ENCODE measurements around the gene SDR42E1.

Gene SDR42E1

DNA sequence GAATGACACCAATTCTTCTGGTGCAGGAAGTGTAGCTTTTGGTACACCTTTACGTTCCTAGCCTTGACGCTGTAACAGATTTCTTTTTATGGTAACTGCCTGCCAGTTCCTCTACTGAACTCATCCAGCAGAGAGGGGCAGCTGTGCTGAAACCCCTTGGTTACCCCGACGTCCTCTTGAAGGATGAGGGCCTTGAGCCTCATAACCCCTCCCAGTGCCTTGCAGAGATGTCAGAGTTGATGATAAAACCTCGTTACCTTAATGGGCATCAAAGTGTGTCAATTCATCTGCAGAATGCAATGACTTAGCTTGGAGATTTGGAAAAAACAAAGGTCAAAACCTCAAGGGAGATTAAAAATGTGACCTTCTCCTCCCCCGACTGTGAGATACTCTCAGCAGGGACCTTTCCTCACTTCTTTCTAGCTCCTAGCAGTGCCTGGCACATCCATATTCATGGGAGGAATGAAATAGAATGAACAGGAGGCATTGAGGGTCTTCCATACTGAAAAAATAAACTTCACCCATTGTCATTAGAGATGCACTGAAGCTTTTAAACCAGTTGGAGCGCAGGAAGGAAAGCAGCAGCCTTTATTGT, 69.2 kb downstream of the SDR42E1 start:
- H3K36me3 ChIP-seq (ENCODE audit: insufficient read depth, low read length): no peaks in the 10 kb centered on the region
- H3K27ac ChIP-seq (ENCODE audit: low read depth, low read length): no peak overlapping the region
- no peaks in the 10 kb centered on the region for H3K27me3 ChIP-seq (ENCODE audit: insufficient read depth, low read length)
- no peaks in the 10 kb centered on the region for H3K79me2 ChIP-seq (ENCODE audit: control insufficient read depth, insufficient read depth, low read length, unreplicated experiment)
- H3K4me3 ChIP-seq (ENCODE audit: low read depth, low read length): no peak overlapping the region
- peaks cover 27% of the 10 kb centered on the region for H3K4me1 ChIP-seq (ENCODE audit: control insufficient read depth, insufficient read depth, low read length, unreplicated experiment)
- H2AFZ ChIP-seq (ENCODE audit: low read length, unreplicated experiment): no peak overlapping the region

DNA sequence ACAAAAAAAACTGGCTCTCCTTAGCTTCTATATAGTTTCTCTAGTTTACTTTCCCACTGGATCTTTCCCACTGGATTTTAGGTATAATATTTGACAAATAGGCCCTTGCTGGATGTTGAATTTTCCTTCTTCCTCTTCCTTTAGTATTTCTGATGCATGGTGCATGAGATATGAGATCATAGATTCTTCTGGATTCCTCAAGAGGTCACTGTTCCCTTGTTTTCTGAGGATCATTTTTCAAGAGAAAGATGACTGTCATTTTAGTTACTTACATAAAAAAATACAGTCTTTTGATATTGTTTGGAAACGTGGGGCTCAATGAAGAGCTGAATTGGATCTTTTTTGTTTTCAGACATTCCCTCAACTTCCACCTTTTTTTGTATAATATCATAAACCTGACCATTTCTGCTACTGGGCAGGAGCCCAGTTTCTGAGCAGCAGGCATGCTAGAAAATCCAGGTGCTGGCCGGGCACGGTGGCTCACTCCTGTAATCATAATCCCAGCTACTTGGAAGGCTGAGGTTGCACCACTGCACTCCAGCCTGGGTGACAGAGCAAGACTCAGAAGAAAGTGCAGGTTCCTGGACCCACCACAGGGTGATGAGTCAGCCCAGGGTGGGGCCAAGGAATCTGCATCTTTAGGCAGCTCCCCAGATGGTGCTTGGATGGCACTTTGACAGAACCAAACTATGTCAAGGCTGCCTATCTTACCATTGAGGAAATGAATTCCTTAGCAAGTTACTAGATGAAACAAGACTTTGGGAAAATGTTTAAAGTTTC, 70.3 kb downstream of the SDR42E1 start:
- no peaks in the 10 kb centered on the region for H3K79me2 ChIP-seq (ENCODE audit: control insufficient read depth, insufficient read depth, low read length, unreplicated experiment)
- H3K36me3 ChIP-seq (ENCODE audit: insufficient read depth, low read length): no peaks in the 10 kb centered on the region
- no peak overlapping the region for H2AFZ ChIP-seq (ENCODE audit: low read length, unreplicated experiment)
- no peaks in the 10 kb centered on the region for H3K27me3 ChIP-seq (ENCODE audit: insufficient read depth, low read length)
- no peak overlapping the region for H3K4me3 ChIP-seq (ENCODE audit: low read depth, low read length)
- H3K4me1 ChIP-seq (ENCODE audit: control insufficient read depth, insufficient read depth, low read length, unreplicated experiment): peaks cover 20% of the 10 kb centered on the region
- H3K27ac ChIP-seq (ENCODE audit: low read depth, low read length): peak overlapping the region; percentile 16; the same call in 1 of the 2 replicates

DNA sequence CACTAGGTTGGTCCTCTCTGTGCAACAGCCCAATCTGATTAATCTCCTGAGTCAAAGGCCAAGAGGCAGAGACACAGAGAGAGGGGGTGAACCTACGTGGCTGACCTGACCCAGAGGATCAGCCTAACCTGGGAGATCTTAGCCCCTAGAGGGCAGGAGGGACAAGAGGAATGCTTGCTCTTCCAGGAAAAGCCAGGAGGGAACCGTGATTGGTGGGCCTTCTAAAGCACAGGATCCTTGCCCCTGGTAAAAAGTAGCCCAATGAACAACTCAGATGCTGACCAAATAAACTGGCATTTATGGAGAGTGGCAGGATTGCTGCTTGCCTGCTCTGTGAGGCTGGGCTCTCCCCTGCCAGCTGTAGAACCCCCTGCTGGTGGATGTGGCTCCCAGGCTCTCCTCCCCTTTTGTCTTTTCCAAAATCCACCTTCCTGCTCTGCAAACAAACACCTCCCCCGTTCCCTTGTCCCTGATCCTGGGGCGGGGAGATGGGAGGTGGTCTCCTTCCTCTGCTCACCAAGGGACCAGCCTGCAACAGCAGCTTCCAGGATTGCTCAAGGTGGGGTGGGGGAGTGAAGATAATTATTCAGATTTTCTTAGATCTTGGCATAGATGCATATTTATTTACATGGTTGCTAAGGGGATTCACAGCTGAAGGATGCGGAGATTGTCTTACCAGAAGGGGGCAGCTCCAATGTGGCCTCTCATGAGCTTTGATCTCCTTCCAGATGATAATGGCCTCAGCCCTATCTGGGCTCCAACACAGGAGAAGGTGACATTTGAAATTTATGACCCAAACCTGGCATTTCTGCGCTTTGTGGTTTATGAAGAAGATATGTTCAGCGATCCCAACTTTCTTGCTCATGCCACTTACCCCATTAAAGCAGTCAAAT, 71.9 kb downstream of the SDR42E1 start:
- H3K4me3 ChIP-seq (ENCODE audit: low read depth, low read length): no peak overlapping the region
- no peaks in the 10 kb centered on the region for H3K27me3 ChIP-seq (ENCODE audit: insufficient read depth, low read length)
- H3K36me3 ChIP-seq (ENCODE audit: insufficient read depth, low read length): no peaks in the 10 kb centered on the region
- H3K27ac ChIP-seq (ENCODE audit: low read depth, low read length): no peak overlapping the region
- H3K4me1 ChIP-seq (ENCODE audit: control insufficient read depth, insufficient read depth, low read length, unreplicated experiment): peaks cover 11% of the 10 kb centered on the region
- H2AFZ ChIP-seq (ENCODE audit: low read length, unreplicated experiment): no peak overlapping the region
- no peaks in the 10 kb centered on the region for H3K79me2 ChIP-seq (ENCODE audit: control insufficient read depth, insufficient read depth, low read length, unreplicated experiment)

Data from ACC112 (cell line).